ENCODE results near the gene MYL4. TPM values are rescaled to one million over a fixed set of nuclear protein-coding genes. Genes with fewer than 3 reads are reported as not detected.

Gene MYL4
- polyA plus RNA-seq, 1 of the 3 experiments (the other 2 are of a cell fraction): not detected

GRCh38 chr17:47176389-47176826, 32.7 kb upstream of the MYL4 start:
- WGBS (ENCODE audit: low lambda C conversion rate): 91% methylated on average over 2 of the region's 2 CpGs
- H3K9me3 ChIP-seq: no peaks in the 10 kb centered on the region
- TF ChIP-seq RXRA (IDR thresholded peaks at IDR 0.05; ENCODE audit: borderline replicate concordance, low read depth): no peak
- TF ChIP-seq MEF2A (IDR thresholded peaks at IDR 0.05; ENCODE audit: borderline replicate concordance, low read depth): no peak
- TF ChIP-seq USF2 (IDR thresholded peaks at IDR 0.05; ENCODE audit: borderline replicate concordance, low read depth, low read length): no peak
- H3K27ac ChIP-seq (ENCODE audit: low read depth in 2 of 2, low read length in 1 of 2): no peak overlapping the region; a peak in 1 of 4 replicates
- H3K27me3 ChIP-seq (ENCODE audit: insufficient read depth): no peaks in the 10 kb centered on the region
- no peak overlapping the region for H3K4me2 ChIP-seq
- H3K4me3 ChIP-seq (ENCODE audit: low read depth in 2 of 2, low read length in 1 of 2): no peak overlapping the region
- no peak overlapping the region for H2AFZ ChIP-seq (ENCODE audit: low read depth)
- peaks cover 79% of the 10 kb centered on the region for H4K20me1 ChIP-seq (ENCODE audit: insufficient read depth)
- no peaks in the 10 kb centered on the region for H3K9me2 ChIP-seq
- H3K9ac ChIP-seq: no peak overlapping the region
- DNase-seq: no peak
- H3K4me1 ChIP-seq (ENCODE audit: control insufficient read depth in 1 of 2, insufficient read depth in 2 of 2, low read depth in 1 of 2, low read length in 1 of 2): no peaks in the 10 kb centered on the region; a peak in 1 of 4 replicates
- H3K36me3 ChIP-seq (replicated peaks in 1 of 2; ENCODE audit: control insufficient read depth in 1 of 2, insufficient read depth in 2 of 2, low read length in 1 of 2): peaks cover 60 to 75% of the 10 kb centered on the region in 2 experiments
- peaks cover 9% of the 10 kb centered on the region for H3F3A ChIP-seq (replicated peaks; ENCODE audit: insufficient read depth)
- ChIA-PET POLR2A (no interaction called here), CTCF (interaction anchor here (1.1 to 1.2 kb wide), 2 partner anchors 11 to 139 kb away, joined by 4 to 5 read pairs; no protein-coding TSS in a partner anchor)
- peaks cover 100% of the 10 kb centered on the region for H3K79me2 ChIP-seq (ENCODE audit: insufficient read depth)

DNA sequence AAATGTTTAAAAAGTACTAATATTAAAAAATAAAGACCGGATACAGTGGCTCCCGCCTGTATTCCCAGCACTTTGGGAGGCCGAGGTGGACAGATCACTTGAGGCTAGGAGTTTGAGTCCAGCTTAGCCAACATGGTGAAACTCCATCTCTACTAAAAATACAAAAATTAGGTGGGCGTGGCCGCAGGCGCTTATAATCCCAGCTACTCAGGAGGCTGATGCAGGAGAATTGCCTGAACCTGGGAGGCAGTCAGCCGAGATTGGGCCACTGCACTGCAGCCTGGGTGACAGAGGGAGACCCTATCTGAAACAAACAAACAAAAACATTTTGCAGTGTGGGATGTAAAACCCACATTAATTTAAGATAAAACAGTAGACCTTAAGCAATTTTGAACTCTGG, 31.9 kb upstream of the MYL4 start:
- Histone ChIP-seq H3K27me3 (ENCODE audit: insufficient read depth) (no peaks in the 10 kb centered on the region), H2AFZ (ENCODE audit: low read depth) (no peak overlapping the region), H3K9me3 (no peaks in the 10 kb centered on the region), H3K36me3 (replicated peaks in 1 of 2; ENCODE audit: control insufficient read depth in 1 of 2, insufficient read depth in 2 of 2, low read length in 1 of 2) (peaks cover 61 to 79% of the 10 kb centered on the region in 2 experiments), H3K9ac (no peak overlapping the region), H3F3A (replicated peaks; ENCODE audit: insufficient read depth) (peaks cover 9% of the 10 kb centered on the region), H3K9me2 (no peaks in the 10 kb centered on the region), H3K79me2 (ENCODE audit: insufficient read depth) (peaks cover 100% of the 10 kb centered on the region), H3K4me1 (ENCODE audit: control insufficient read depth in 1 of 2, insufficient read depth in 2 of 2, low read depth in 1 of 2, low read length in 1 of 2) (no peaks in the 10 kb centered on the region; a peak in 2 of 4 replicates), H3K27ac (ENCODE audit: low read depth in 2 of 2, low read length in 1 of 2) (no peak overlapping the region), H3K4me2 (no peak overlapping the region), H3K4me3 (ENCODE audit: low read depth in 2 of 2, low read length in 1 of 2) (no peak overlapping the region), H4K20me1 (ENCODE audit: insufficient read depth) (peaks cover 80% of the 10 kb centered on the region)
- WGBS (ENCODE audit: low lambda C conversion rate): 98% methylated on average over 7 of the region's 7 CpGs
- ChIA-PET CTCF (interaction anchor here (1.1 to 1.5 kb wide), 3 partner anchors 8 to 138 kb away, joined by 3 to 5 read pairs (median 4); no protein-coding TSS in a partner anchor), POLR2A (no interaction called here)
- TF ChIP-seq ELF1 (IDR thresholded peaks at IDR 0.05) (no peak), FOSL2 (IDR thresholded peaks at IDR 0.05; ENCODE audit: borderline replicate concordance, low read depth) (no peak), CHD2 (IDR thresholded peaks at IDR 0.05; ENCODE audit: low read length, partially characterized antibody) (no peak), NFIC (IDR thresholded peaks at IDR 0.05; ENCODE audit: borderline replicate concordance) (no peak), GATA2 (CRISPR knock-in tag; IDR thresholded peaks at IDR 0.05) (no peak), RAD21 (IDR thresholded peaks at IDR 0.05; ENCODE audit: low read length) (no peak), MEF2A (IDR thresholded peaks at IDR 0.05; ENCODE audit: borderline replicate concordance, low read depth) (no peak)
- TF ChIP-seq, protein P1, sequence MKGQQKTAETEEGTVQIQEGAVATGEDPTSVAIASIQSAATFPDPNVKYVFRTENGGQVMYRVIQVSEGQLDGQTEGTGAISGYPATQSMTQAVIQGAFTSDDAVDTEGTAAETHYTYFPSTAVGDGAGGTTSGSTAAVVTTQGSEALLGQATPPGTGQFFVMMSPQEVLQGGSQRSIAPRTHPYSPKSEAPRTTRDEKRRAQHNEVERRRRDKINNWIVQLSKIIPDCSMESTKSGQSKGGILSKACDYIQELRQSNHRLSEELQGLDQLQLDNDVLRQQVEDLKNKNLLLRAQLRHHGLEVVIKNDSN (IDR thresholded peaks at IDR 0.05; ENCODE audit: borderline replicate concordance, low read depth): no peak
- no peak for DNase-seq

GRCh38 chr17:47179141-47179540, 30.0 kb upstream of the MYL4 start:
- CTCF ChIA-PET: no interaction called here
- H3K79me2 ChIP-seq (ENCODE audit: insufficient read depth): peaks cover 100% of the 10 kb centered on the region
- H3K27ac ChIP-seq (ENCODE audit: low read depth in 2 of 2, low read length in 1 of 2): no peak overlapping the region
- H3K36me3 ChIP-seq (replicated peaks in 1 of 2; ENCODE audit: control insufficient read depth in 1 of 2, insufficient read depth in 2 of 2, low read length in 1 of 2): peaks cover 59 to 92% of the 10 kb centered on the region in 2 experiments
- H3K9me3 ChIP-seq: no peaks in the 10 kb centered on the region
- peaks cover 86% of the 10 kb centered on the region for H4K20me1 ChIP-seq (ENCODE audit: insufficient read depth)
- H3K9ac ChIP-seq: no peak overlapping the region
- no peaks in the 10 kb centered on the region for H3K9me2 ChIP-seq
- H3K4me3 ChIP-seq (ENCODE audit: low read depth in 2 of 2, low read length in 1 of 2): no peak overlapping the region
- no peak overlapping the region for H3K4me2 ChIP-seq
- H3K27me3 ChIP-seq (ENCODE audit: insufficient read depth): no peaks in the 10 kb centered on the region
- 94% methylated on average over 3 of the region's 3 CpGs for WGBS (ENCODE audit: low lambda C conversion rate)
- peaks cover 0 to 10% of the 10 kb centered on the region in 2 experiments; a peak in 2 of 4 replicates for H3K4me1 ChIP-seq (ENCODE audit: control insufficient read depth in 1 of 2, insufficient read depth in 2 of 2, low read depth in 1 of 2, low read length in 1 of 2)
- peaks cover 12% of the 10 kb centered on the region for H3F3A ChIP-seq (replicated peaks; ENCODE audit: insufficient read depth)
- POLR2A ChIA-PET: no interaction called here
- no peak for DNase-seq
- no peak overlapping the region for H2AFZ ChIP-seq (ENCODE audit: low read depth)
- no peak for TF ChIP-seq SIN3A (IDR thresholded peaks at IDR 0.05; ENCODE audit: borderline replicate concordance, low read depth, low read length)
- no peak for TF ChIP-seq GATA2 (CRISPR knock-in tag; IDR thresholded peaks at IDR 0.05)
- TF ChIP-seq USF2 (IDR thresholded peaks at IDR 0.05; ENCODE audit: borderline replicate concordance, low read depth, low read length): no peak
- TF ChIP-seq TAF1 (IDR thresholded peaks at IDR 0.05; ENCODE audit: borderline replicate concordance, low read depth, low read length): no peak
- TF ChIP-seq MXI1 (IDR thresholded peaks at IDR 0.05; ENCODE audit: low read depth, low read length): no peak
- no peak for TF ChIP-seq RFX5 (IDR thresholded peaks at IDR 0.05; ENCODE audit: low read length)
- TF ChIP-seq TEAD4 (IDR thresholded peaks at IDR 0.05; ENCODE audit: borderline replicate concordance, insufficient read depth): no peak
- TF ChIP-seq EP300 (IDR thresholded peaks at IDR 0.05; ENCODE audit: borderline replicate concordance in 1 of 2, low read depth in 1 of 2, low read length in 1 of 2): no peak
- TF ChIP-seq, protein P1 (IDR thresholded peaks at IDR 0.05; ENCODE audit: borderline replicate concordance, low read depth): no peak
- no peak for TF ChIP-seq PBX3 (IDR thresholded peaks at IDR 0.05)
- no peak for TF ChIP-seq RAD21 (IDR thresholded peaks at IDR 0.05; ENCODE audit: low read length)
